Measurements from ENCODE around the gene DES. TPM values are rescaled to one million over a fixed set of nuclear protein-coding genes. Genes with fewer than 3 reads are reported as not detected.

Gene DES
- total RNA-seq, 2 experiments from 2014 or later, result not detected

- ChIA-PET POLR2A (no interaction called here), CTCF (ENCODE audit: unreplicated experiment) (no interaction called here)
- Histone ChIP-seq H3K27ac (ENCODE audit: low read depth, low read length, poor library complexity, severe bottlenecking) (no peak overlapping the region), H3K36me3 (ENCODE audit: insufficient read depth, low read length) (no peaks in the 10 kb centered on the region), H4K20me1 (ENCODE audit: insufficient read depth, low read length) (no peaks in the 10 kb centered on the region), H3K4me1 (ENCODE audit: insufficient read depth, low read length, poor library complexity, severe bottlenecking) (no peaks in the 10 kb centered on the region), H3K9me2 (ENCODE audit: insufficient read depth, low read length) (no peaks in the 10 kb centered on the region), H3K4me2 (ENCODE audit: low read length) (no peak overlapping the region), H3K9me3 (ENCODE audit: low read length) (no peaks in the 10 kb centered on the region), H3K79me2 (ENCODE audit: insufficient read depth, low read depth, low read length) (no peaks in the 10 kb centered on the region), H3K4me3 (ENCODE audit: low read depth, low read length, poor library complexity, severe bottlenecking) (no peak overlapping the region), H2AFZ (ENCODE audit: low read length) (no peak overlapping the region)
- BruUV-seq (replicated peaks), result no TSS peak
- TF ChIP-seq EZH2phosphoT487 (IDR thresholded peaks at IDR 0.05; ENCODE audit: borderline replicate concordance, low read depth, low read length) (no peak), CTCF (conservative IDR thresholded peaks at IDR 0.05; ENCODE audit: low read length) (no peak)
- no peak for DNase-seq (ENCODE audit: low spot score)
- intact Hi-C loops (cut with micrococcal nuclease; ENCODE audit: unreplicated experiment), result no loop called here
Measured at GRCh38 chr2:219419012-219419324, 791 bp downstream of the DES start.

GRCh38 chr2:219419331-219420197 lies 1.4 kb downstream of the DES start:
- Histone ChIP-seq H2AFZ (ENCODE audit: low read length) (no peak overlapping the region), H3K36me3 (ENCODE audit: insufficient read depth, low read length) (no peaks in the 10 kb centered on the region), H3K9me3 (ENCODE audit: low read length) (no peaks in the 10 kb centered on the region), H3K27ac (ENCODE audit: low read depth, low read length, poor library complexity, severe bottlenecking) (no peak overlapping the region), H3K79me2 (ENCODE audit: insufficient read depth, low read depth, low read length) (no peaks in the 10 kb centered on the region), H3K9me2 (ENCODE audit: insufficient read depth, low read length) (no peaks in the 10 kb centered on the region), H3K4me2 (ENCODE audit: low read length) (no peak overlapping the region), H3K4me1 (ENCODE audit: insufficient read depth, low read length, poor library complexity, severe bottlenecking) (no peaks in the 10 kb centered on the region), H3K4me3 (ENCODE audit: low read depth, low read length, poor library complexity, severe bottlenecking) (no peak overlapping the region), H4K20me1 (ENCODE audit: insufficient read depth, low read length) (no peaks in the 10 kb centered on the region)
- POLR2A ChIA-PET, result no interaction called here
- TF ChIP-seq EZH2phosphoT487 (IDR thresholded peaks at IDR 0.05; ENCODE audit: borderline replicate concordance, low read depth, low read length) (no peak), CTCF (conservative IDR thresholded peaks at IDR 0.05; ENCODE audit: low read length) (no peak)
- intact Hi-C loops (cut with micrococcal nuclease; ENCODE audit: unreplicated experiment), result no loop called here
- no peak for DNase-seq (ENCODE audit: low spot score)
- CTCF ChIA-PET (ENCODE audit: unreplicated experiment), result no interaction called here
- no TSS peak for BruUV-seq (replicated peaks)

DNA sequence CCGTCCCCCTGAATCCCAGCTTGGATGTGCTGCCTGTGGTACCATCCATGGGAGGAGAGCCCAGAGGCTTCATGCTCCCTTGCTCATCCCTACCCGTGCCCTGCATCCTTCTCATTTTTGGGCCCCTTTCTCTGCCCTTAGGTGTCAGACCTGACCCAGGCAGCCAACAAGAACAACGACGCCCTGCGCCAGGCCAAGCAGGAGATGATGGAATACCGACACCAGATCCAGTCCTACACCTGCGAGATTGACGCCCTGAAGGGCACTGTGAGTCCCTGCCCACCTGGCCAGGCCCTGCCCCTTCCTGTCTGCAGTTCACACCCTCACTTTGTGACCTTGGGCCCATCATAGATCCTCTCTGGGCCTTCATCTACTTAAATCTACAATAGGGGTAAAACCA lies 2.5 kb downstream of the DES start:
- CTCF ChIA-PET (ENCODE audit: unreplicated experiment), result no interaction called here
- no peak overlapping the region for H3K4me3 ChIP-seq (ENCODE audit: low read depth, low read length, poor library complexity, severe bottlenecking)
- TF ChIP-seq CTCF (conservative IDR thresholded peaks at IDR 0.05; ENCODE audit: low read length), result no peak
- TF ChIP-seq EZH2phosphoT487 (IDR thresholded peaks at IDR 0.05; ENCODE audit: borderline replicate concordance, low read depth, low read length), result no peak
- no peak overlapping the region for H2AFZ ChIP-seq (ENCODE audit: low read length)
- H3K4me1 ChIP-seq (ENCODE audit: insufficient read depth, low read length, poor library complexity, severe bottlenecking), result no peaks in the 10 kb centered on the region
- POLR2A ChIA-PET, result no interaction called here
- H3K79me2 ChIP-seq (ENCODE audit: insufficient read depth, low read depth, low read length), result no peaks in the 10 kb centered on the region
- no peaks in the 10 kb centered on the region for H3K9me2 ChIP-seq (ENCODE audit: insufficient read depth, low read length)
- H3K9me3 ChIP-seq (ENCODE audit: low read length), result no peaks in the 10 kb centered on the region
- H4K20me1 ChIP-seq (ENCODE audit: insufficient read depth, low read length), result no peaks in the 10 kb centered on the region
- intact Hi-C loops (cut with micrococcal nuclease; ENCODE audit: unreplicated experiment), result no loop called here
- no peak for DNase-seq (ENCODE audit: low spot score)
- H3K4me2 ChIP-seq (ENCODE audit: low read length), result no peak overlapping the region
- no peaks in the 10 kb centered on the region for H3K36me3 ChIP-seq (ENCODE audit: insufficient read depth, low read length)
- no TSS peak for BruUV-seq (replicated peaks)
- H3K27ac ChIP-seq (ENCODE audit: low read depth, low read length, poor library complexity, severe bottlenecking), result no peak overlapping the region
